GM21447 (cell line): ENCODE measurements around the gene CERKL.
"Not testable (repeated sequence)": the region's sequence is repeated elsewhere in the genome, so short reads cannot be mapped to it uniquely, and the experiment has no call there.

Experiments
- ATAC-seq: cut with Tn5 transposase; IDR thresholded peaks from one replicate; pipeline ENCODE4 v1.9.1; 2021; ENCODE audit not compliant: unreplicated experiment

Gene CERKL

DNA sequence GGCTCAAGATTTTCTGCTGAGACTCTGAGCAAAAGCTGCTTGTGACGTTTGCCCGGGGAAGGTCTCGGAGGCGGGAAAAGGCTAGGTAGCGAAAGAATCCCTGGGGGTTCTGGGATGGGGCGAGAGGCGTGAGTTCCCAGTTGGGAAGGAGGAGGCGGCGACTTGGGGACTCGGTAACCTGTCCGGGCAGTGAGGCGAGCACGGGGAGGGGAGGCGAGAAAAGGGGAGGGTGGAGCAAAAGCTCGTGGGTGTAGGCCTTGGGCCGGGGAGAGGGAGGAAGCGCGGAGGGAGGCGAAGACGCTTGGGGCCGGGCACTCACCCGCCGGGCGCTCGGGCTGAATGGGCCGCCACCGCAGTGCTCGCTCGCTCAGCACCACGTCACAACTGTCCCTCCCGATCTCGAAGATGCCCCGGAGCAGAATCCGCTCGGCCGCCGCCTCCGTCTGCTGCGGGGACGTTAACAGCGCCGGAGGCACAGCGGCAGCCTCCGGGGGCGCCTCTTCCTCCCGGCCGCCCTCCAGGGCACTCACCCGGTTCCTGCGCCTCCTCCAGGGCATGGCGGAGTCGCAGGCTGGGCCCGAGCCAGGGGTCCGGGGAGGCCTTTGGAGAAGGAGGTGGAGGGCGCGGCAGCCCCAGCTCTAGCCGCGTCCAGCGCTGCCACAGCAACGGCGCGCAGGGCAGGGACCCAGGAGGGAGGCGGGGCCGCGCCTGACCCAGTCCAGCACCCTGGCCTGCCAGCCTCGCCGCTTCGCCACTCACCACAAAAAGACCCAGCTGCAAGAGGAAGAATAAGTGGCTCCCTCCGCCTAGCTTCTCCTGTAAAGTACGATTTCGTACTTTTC, at the start of gene CERKL:
TSS of gene CERKL (minus strand) at position 656 of the 842 bp plus-strand sequence. CDS start at position 557, 99 bp downstream.
- ATAC-seq: peak; percentile 91

- ATAC-seq: not testable (repeated sequence)
Observed at GRCh38 chr2:181702519-181702918, 45.6 kb upstream of the CERKL start.

GRCh38 chr2:181698223-181698622, 41.3 kb upstream of the CERKL start:
- no peak for ATAC-seq

DNA sequence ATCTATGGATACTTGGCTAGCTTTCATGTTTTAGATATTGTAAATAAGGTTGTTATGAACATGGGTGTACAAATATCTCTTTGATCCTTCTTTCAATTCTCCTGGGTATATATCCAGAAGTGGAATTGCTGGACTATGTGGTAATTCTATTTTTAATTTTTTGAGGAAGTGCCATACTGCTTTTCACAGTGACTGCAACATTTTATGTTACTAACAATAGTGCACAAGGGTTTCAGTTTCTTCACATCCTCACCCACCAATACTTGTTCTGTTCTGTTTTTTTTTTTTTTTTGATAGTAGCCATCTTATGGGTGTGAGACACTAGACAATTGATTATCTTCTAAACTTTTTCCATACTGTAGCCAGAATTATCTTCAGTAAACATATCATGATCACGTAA, 40.7 kb upstream of the CERKL start:
- no peak for ATAC-seq

DNA sequence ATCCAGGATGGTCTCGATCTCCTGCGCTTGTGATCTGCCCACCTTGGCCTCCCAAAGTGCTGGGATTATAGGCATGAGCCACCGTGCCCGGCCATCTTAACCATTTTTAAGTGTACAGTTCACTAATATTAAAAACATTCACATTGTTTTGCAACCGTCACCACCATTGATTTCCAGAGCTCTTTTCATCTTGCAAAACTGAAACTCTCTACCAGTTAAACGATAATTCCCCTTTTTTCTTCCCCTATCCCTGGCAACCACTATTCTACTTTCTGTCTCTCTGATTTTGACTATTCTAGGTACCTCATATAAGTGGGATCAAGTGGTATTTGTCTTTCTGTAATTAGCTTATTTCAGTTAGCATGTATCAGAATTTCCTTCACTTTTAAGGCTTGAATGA, 40.2 kb upstream of the CERKL start:
- ATAC-seq: no peak

GRCh38 chr2:181694271-181694670, 37.4 kb upstream of the CERKL start:
- ATAC-seq: no peak

GRCh38 chr2:181690860-181691259, 34.0 kb upstream of the CERKL start:
- no peak for ATAC-seq

- no peak for ATAC-seq
Observed at GRCh38 chr2:181686576-181687185, 29.8 kb upstream of the CERKL start.

DNA sequence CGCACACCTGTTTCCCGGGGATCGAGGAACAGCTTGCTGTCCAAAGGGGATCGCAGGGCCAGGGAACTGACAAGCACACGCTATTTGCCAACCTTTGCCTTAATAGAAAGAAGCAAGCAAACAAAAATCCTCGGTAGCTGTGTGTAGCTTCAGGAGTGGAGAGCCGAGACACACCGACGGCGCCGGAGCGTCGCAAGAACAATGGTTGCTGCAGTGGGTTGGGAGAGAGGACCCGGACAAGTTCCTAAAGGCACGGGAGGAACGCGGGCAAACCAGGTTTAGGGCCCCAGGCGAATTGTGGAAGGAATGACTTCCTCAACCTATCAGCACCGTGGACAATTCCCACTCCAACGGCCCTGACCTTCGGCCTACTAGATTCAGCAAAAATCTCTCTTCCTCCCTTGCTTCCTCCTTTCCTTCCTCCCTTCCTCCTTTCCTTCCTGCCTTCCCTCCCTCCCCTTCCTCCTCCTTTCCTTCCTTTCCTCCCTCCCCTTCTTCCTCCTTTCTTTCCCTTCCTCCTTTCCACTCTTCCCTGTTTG, 28.3 kb upstream of the CERKL start:
- no peak for ATAC-seq

GRCh38 chr2:181684454-181685149, 27.7 kb upstream of the CERKL start:
- ATAC-seq: no peak

- no peak for ATAC-seq
Observed at GRCh38 chr2:181683518-181684453, 26.9 kb upstream of the CERKL start.

GRCh38 chr2:181682795-181683517, 26.1 kb upstream of the CERKL start:
- ATAC-seq: no peak

GRCh38 chr2:181682026-181682789, 25.3 kb upstream of the CERKL start:
- ATAC-seq: no peak

- ATAC-seq: no peak
Observed at GRCh38 chr2:181680937-181681811, 24.3 kb upstream of the CERKL start.

DNA sequence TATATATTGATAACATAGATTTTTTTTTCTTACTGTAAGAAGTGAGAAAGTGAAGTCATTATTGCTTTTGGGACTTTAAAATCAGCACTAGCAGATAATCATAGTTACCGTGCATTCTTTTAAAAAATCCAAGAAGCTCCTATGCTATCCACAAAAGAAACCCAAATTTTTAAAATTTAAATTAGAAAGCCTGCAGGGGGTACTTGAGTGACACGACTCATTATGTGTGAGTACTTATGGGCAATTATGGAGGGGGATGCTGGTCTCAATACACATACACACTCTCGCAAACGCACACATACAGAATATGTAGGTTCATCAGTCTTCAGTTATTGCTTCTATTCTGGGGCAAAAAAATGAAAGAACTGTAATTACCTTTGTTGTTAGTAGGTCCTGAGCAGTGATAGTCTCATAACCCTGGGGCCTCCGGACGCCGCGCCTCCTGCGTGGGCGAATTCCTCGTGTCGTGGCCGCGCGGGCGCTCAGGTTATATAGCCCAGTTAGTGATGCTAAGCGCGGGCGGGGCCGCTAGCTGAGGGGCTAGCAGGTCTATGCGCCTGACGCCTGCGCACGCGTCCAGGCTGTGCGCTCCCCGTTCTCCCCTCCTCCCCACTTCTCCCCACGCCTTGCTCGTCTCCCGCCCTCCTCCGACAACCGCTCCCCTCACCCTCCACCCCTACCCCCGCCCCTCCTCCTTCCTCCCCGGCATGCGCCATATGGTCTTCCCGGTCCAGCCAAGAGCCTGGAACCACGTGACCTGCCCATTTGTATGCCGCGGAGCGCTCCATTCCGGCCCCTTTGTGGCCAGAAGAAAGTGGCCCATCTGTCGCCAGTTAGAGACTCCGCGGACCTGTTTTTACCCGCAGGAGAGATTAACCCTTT, 23.4 kb upstream of the CERKL start, which contains the start of gene NEUROD1:
TSS of gene NEUROD1 (minus strand) at position 463 of the 882 bp plus-strand sequence. CDS start 1,657 bp downstream, outside the sequence.
- ATAC-seq: no peak

DNA sequence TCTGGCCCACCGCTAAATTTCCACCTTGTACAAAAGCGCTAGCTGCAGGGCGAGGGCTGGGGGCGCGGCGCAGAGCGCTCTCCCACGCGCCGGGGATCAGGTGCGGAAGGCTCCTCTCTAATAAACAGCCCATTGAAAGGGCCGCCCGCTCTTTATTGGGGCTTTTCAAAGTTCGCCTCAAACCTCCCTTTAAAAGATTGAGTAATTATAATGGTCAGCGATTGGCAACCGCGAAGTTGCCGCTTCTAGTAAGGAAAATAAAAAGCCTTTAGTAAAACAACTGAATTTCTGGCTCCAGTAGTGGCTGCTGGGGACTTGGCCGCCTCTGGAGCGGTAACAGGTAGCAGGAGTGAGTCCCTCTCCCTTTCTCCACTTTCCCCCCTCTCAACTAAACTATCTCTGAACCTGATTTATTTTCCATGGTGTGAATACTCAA, 22.7 kb upstream of the CERKL start:
- no peak for ATAC-seq
